SK-N-MC (cell line): ENCODE measurements around the gene MAMSTR.

Experiments used
- EZH2 ChIP-seq: fragments of 200-600 bp; sonication (generic); IDR thresholded peaks from one replicate; pipeline ENCODE4 v1.6.1; 2017; ENCODE audit warnings: antibody characterized with exemption
- FOXP2 ChIP-seq: optimal IDR thresholded peaks from 2 replicates; pipeline ENCODE3; 2011; ENCODE audit warnings: mild to moderate bottlenecking, moderate library complexity; ENCODE audit not compliant: insufficient read depth; ENCODE audit errors: extremely low read length, control extremely low read depth
- POLR2AphosphoS5 ChIP-seq: IDR thresholded peaks from 2 replicates; pipeline ENCODE4 v1.6.1; 2012; ENCODE audit warnings: mild to moderate bottlenecking, low read depth, low read length, borderline replicate concordance

DNA sequence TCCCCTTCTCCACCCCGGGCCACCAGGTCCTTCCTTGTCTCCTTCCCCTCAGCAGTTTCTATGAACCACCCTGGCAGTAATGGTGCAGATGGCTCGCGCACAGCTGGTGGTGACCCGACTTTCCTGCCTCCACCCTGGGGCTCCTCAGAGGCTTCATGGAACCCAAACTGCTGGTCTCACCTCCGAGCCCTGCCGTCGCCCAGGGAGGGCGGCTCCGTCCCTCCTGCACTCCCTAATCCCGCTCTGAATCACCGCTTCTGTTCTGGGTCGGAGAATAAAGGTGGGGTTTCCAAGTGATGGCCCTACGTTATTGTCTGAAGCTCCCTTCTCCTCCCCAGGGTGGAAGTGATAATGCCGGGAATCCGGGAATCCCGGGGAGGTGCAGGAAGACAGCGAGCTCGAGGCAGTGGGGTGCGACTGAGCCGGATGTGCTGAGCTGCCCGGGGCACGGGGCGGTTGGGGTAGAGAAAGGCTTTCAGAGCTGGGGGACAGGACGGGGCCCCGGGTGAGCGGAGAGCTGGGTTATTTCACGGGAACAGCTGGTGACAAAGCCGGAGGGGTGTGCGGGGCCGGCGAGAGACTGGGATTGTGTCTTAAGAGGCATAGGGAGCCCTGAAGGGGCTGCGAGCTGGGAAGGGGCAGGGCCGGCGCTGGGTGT, 23.0 kb downstream of the MAMSTR start:
- 0 out of 2 replicates have a peak, but pooled peaks have one; percentile 13 for TF ChIP-seq POLR2AphosphoS5
- TF ChIP-seq EZH2, result no peak
- TF ChIP-seq FOXP2, result no peak
